Suprapubic skin (tissue), 3 donors: Measurements from ENCODE around the gene GSX2.

Experiments
- EP300 ChIP-seq: sonication (generic); formaldehyde crosslinking; IDR thresholded peaks from one replicate; pipeline ENCODE4 v1.6.1; 2017; ENCODE audit warnings: antibody characterized with exemption
- POLR2A ChIP-seq, 2 donors: fragments of 450-650 bp; IDR thresholded peaks; one replicate each; pipeline ENCODE4 v1.6.1; 2017; ENCODE audit warnings: antibody characterized with exemption in 2 of 2, mild to moderate bottlenecking in 2 of 2, moderate library complexity in 2 of 2
- TF ChIP-seq, protein P1 (sequence below), 2 donors: fragments of 200-600 bp in 1 of 2; fragments of 450-650 bp in 1 of 2; sonication (generic) in 1 of 2; IDR thresholded peaks; one replicate each; pipeline ENCODE4 v1.5.1; 2016 to 2019; ENCODE audit warnings: antibody characterized with exemption in 2 of 2, mild to moderate bottlenecking in 1 of 2, moderate library complexity in 1 of 2

DNA sequence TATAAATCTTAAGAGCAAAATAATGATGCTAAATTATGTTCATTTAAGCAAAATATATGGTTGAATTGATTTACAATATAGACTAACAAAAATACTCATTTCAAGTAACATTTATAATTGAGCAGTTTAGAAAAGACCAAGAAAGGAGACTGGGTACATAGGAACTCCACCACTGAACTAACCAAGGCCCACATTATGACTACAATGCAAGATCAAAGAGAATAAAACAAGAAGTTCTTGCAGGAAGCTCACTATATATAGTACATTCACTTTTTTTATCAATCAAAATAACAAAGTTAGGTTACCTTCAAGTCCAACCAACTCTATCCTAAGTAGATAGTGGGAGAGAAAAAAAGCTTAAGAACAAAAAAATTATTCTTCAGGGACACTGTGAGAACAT, 43.6 kb upstream of the GSX2 start:
- TF ChIP-seq, protein P1, sequence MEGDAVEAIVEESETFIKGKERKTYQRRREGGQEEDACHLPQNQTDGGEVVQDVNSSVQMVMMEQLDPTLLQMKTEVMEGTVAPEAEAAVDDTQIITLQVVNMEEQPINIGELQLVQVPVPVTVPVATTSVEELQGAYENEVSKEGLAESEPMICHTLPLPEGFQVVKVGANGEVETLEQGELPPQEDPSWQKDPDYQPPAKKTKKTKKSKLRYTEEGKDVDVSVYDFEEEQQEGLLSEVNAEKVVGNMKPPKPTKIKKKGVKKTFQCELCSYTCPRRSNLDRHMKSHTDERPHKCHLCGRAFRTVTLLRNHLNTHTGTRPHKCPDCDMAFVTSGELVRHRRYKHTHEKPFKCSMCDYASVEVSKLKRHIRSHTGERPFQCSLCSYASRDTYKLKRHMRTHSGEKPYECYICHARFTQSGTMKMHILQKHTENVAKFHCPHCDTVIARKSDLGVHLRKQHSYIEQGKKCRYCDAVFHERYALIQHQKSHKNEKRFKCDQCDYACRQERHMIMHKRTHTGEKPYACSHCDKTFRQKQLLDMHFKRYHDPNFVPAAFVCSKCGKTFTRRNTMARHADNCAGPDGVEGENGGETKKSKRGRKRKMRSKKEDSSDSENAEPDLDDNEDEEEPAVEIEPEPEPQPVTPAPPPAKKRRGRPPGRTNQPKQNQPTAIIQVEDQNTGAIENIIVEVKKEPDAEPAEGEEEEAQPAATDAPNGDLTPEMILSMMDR (IDR thresholded peaks at IDR 0.05) = no peak
- TF ChIP-seq POLR2A (IDR thresholded peaks at IDR 0.05) (no peak), EP300 (no peak)
